D721Med (cell line): ENCODE results near the gene KIF24.
"Not testable (repeated sequence)": the region's sequence is repeated elsewhere in the genome, so short reads cannot be mapped to it uniquely, and the experiment has no call there.

ENCODE experiments used
- DNase-seq: peaks from one replicate; pipeline ENCODE4 v3.0.0; 2011; ENCODE audit warnings: low spot score; ENCODE audit not compliant: insufficient read length
- FAIRE-seq: peaks from 2 replicates; lab custom pipeline; 2011; peaks lifted over from hg19 to GRCh38; lab: Jason Lieb, UNC
- TF ChIP-seq, protein P1 (sequence below): IDR thresholded peaks from 2 replicates; pipeline ENCODE4 v1.5.1; 2012; ENCODE audit warnings: mild to moderate bottlenecking, control low read depth; ENCODE audit not compliant: insufficient read depth; ENCODE audit errors: missing control alignments

Gene KIF24

GRCh38 chr9:34362614-34363214, 33.6 kb upstream of the KIF24 start:
- TF ChIP-seq, protein P1, sequence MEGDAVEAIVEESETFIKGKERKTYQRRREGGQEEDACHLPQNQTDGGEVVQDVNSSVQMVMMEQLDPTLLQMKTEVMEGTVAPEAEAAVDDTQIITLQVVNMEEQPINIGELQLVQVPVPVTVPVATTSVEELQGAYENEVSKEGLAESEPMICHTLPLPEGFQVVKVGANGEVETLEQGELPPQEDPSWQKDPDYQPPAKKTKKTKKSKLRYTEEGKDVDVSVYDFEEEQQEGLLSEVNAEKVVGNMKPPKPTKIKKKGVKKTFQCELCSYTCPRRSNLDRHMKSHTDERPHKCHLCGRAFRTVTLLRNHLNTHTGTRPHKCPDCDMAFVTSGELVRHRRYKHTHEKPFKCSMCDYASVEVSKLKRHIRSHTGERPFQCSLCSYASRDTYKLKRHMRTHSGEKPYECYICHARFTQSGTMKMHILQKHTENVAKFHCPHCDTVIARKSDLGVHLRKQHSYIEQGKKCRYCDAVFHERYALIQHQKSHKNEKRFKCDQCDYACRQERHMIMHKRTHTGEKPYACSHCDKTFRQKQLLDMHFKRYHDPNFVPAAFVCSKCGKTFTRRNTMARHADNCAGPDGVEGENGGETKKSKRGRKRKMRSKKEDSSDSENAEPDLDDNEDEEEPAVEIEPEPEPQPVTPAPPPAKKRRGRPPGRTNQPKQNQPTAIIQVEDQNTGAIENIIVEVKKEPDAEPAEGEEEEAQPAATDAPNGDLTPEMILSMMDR, result no peak
- DNase-seq (no peak), FAIRE-seq (no peak)

DNA sequence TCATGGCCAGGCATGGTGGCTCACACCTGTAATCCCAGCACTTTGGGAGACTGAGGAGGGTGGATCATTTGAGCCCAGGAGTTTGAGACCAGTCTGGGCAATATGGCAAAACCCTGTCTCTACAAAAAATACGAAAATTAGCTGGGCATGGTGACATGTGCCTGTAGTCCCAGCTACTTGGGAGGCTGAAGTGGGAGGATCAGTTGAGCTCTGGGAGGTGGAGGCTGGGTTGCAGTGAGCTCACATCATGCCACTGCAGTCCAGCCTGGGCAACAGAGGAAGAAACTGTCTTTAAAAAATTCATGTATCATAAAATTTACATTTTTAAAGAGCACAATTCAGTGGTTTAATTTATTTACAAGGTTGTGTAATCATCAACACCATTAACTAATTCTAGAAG, 23.9 kb upstream of the KIF24 start:
- not testable (repeated sequence) for FAIRE-seq

GRCh38 chr9:34352122-34352652, 23.1 kb upstream of the KIF24 start:
- DNase-seq, FAIRE-seq: not testable (repeated sequence)

More for the DNA sequence above, 23.9 kb upstream of the KIF24 start:
- not testable (repeated sequence) for DNase-seq

- FAIRE-seq, result no peak
- TF ChIP-seq, protein P1, result no peak
These were observed 20.3 kb upstream of the KIF24 start for GRCh38 chr9:34349324-34349723.

GRCh38 chr9:34347800-34348158, 18.7 kb upstream of the KIF24 start:
- DNase-seq, result no peak
- TF ChIP-seq, protein P1, result no peak
- no peak for FAIRE-seq

More at GRCh38 chr9:34349324-34349723, 20.3 kb upstream of the KIF24 start:
- DNase-seq, result no peak

DNA sequence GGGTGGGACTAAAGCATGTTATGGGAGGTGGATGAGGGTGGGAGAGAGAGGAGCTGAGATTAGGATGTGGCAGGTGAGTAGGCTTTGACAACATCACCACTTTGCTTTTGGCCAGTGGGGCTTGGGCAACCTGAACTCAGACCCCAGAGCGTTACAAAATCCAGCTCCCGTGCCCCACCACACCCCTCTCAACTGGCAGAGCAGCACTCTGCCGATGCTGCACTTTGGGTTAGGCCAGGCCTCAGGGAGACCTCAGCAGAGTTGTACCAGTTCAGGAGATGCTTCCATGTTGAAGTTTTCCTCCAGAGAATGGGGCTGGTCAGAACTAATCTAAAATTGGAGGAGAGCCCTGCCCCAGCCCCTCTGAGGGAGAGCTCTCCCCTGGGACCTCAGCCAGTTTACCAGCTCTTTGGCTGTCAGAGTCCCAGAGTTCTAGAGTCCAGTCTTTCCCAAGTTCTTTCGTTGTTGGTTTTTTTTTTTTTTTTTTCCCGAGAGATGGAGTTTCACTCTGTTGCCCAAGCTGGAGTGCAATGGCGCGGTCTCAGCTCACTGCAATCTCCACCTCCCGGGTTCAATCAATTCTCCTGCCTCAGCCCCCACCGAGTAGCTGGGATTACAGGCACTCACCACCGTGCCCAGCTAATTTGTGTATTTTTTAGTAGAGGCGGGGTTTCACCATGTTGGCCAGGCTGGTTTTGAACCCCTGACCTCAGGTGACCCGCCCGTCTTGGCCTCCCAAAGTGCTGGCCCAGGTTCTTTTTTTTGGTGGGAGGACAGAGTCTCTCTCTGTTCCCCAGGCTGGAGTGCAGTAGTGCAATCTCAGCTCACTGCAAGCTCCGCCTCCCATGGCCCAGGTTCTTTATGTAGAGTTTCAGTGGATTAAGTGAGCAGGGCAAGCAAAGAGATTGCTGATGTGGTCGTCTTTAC, 18.1 kb upstream of the KIF24 start:
- TF ChIP-seq, protein P1, result no peak
- DNase-seq, result no peak
- FAIRE-seq, result no peak

DNA sequence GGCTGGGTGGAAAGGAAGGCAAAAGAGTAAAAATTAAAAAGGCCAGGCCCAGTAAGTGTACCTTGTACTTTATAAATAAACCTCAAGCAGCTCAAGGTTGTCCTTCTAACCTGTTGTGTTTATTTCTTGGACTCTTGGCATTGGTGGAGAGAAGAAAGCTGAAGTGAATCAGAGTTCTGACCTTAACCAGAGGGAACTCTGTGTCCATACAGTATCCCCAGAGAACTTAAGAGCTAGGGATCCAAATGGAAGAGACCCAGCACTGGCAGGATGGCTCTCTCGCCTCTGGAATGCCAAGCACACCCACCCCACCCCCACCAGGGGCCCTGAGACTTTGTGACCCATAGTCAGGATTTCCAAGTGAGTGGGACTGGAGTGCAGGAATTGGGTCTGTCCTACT, 14.5 kb upstream of the KIF24 start:
- DNase-seq, result no peak
- TF ChIP-seq, protein P1, result no peak
- FAIRE-seq, result no peak

DNA sequence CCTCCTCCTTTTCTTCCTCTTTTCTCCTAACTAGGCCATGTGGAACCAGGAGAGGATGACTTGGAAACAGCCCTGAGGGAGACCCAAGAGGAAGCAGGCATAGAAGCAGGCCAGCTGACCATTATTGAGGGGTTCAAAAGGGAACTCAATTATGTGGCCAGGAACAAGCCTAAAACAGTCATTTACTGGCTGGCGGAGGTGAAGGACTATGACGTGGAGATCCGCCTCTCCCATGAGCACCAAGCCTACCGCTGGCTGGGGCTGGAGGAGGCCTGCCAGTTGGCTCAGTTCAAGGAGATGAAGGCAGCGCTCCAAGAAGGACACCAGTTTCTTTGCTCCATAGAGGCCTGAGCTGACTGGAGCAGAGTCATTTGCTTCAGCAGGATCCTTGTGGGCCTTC, 14.0 kb upstream of the KIF24 start:
- TF ChIP-seq, protein P1, result no peak
- DNase-seq (no peak), FAIRE-seq (no peak)
